Activated T-cell treated with anti-CD3 and anti-CD28 coated beads, Interleukin-2, amount 50 U/mL, for 4 hours (primary cell): Measurements from ENCODE around the gene HADHA. TPM values are rescaled to one million over a fixed set of nuclear protein-coding genes. Genes with fewer than 3 reads are reported as not detected.

Source experiments
- ATAC-seq, 2 donors: fragments of 200-7000 bp; cut with Tn5 transposase; one replicate each; pipeline ENCODE4 v1.10.0; 2021
- DNase-seq: peaks from one replicate; pipeline ENCODE4 v3.0.0-alpha.2; 2020
- H3K27me3 Mint-ChIP-seq: one replicate; pipeline ENCODE4 v1.8.0; 2021; ENCODE audit warnings: low read depth, mixed read lengths
- H3K36me3 Mint-ChIP-seq: one replicate; pipeline ENCODE4 v1.8.0; 2022; ENCODE audit warnings: mixed read lengths; ENCODE audit not compliant: insufficient read depth
- H3K4me1 Mint-ChIP-seq: one replicate; pipeline ENCODE4 v1.8.0; 2021; ENCODE audit warnings: low read depth, mixed read lengths
- H3K4me3 Mint-ChIP-seq: one replicate; pipeline ENCODE4 v1.8.0; 2021; ENCODE audit warnings: mild to moderate bottlenecking, moderate library complexity, mixed read lengths
- H3K9me3 Mint-ChIP-seq: one replicate; pipeline ENCODE4 v1.8.0; 2021; ENCODE audit warnings: mixed read lengths
- total RNA-seq, 3 donors: library from RNA; stranded (reverse); gene quantifications; one replicate each; pipeline ENCODE4 v1.2.1, GENCODE V29; 2021

Gene HADHA
- total RNA-seq, 3 donors from 2014 or later: 85.9 to 94.9 (median 87.7) TPM

- Mint-ChIP-seq H3K27me3 (no peaks in the 10 kb centered on the region), H3K4me3 (no peak overlapping the region), H3K36me3 (peaks cover 56% of the 10 kb centered on the region), H3K9me3 (no peaks in the 10 kb centered on the region), H3K4me1 (peaks cover 2% of the 10 kb centered on the region)
- DNase-seq: no peak
- ATAC-seq: peak; percentile 52 to 58
Observed at GRCh38 chr2:26193578-26194231, 50.7 kb downstream of the HADHA start.

DNA sequence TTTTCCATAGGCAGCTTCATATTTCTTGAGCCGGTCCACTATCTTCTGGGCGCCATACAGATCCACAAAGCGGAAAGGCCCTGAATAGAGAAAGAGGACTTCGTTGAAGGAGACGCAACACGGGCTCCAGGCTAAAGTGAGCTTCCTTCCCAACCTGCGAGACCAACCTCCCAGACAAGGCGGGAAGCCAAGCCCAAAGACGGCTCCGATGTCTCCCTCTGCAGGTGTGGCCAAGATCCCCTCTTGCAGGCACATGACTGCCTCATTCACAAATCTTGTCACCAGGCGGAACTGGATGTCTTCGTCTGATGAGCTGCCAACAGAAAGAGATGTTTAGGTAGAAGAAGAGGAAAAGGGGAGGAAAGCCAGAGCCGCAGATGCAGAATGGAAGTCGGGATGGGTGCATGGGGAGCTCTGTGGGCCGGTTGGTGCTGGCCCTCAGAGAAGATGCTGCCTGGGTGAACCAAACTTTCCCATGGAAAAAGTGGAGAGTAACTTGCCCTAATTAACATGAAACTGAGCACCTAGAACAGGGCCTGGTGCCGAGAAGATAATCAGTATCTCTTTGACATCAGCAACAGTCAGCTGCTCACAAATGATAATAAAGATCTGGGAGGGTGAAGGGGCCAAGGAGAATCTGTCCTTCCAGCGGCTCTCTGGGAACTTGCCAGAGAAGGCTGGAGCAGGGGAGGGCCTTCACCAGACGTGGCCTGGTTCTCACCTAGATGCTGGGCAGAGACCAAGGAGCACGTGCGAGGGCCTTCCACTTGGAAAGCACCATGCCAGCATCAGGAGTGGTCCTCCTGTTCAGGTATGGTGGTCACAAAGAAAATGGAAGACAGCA is 52.9 kb downstream of the HADHA start:
- Mint-ChIP-seq H3K27me3 (no peaks in the 10 kb centered on the region), H3K36me3 (peaks cover 39% of the 10 kb centered on the region), H3K9me3 (no peaks in the 10 kb centered on the region)

GRCh38 chr2:26190369-26190768 is 54.1 kb downstream of the HADHA start:
- Mint-ChIP-seq H3K36me3 (peaks cover 31% of the 10 kb centered on the region), H3K4me3 (no peak overlapping the region), H3K9me3 (no peaks in the 10 kb centered on the region), H3K27me3 (no peaks in the 10 kb centered on the region), H3K4me1 (peaks cover 12% of the 10 kb centered on the region)
- ATAC-seq (no peak), DNase-seq (no peak)

More for the DNA sequence above, 52.9 kb downstream of the HADHA start:
- Mint-ChIP-seq H3K4me3 (no peak overlapping the region), H3K4me1 (peaks cover 4% of the 10 kb centered on the region)
- no peak for ATAC-seq
- no peak for DNase-seq

GRCh38 chr2:26189751-26190150 is 54.7 kb downstream of the HADHA start:
- peaks cover 25% of the 10 kb centered on the region for H3K36me3 Mint-ChIP-seq
- no peaks in the 10 kb centered on the region for H3K9me3 Mint-ChIP-seq
- no peaks in the 10 kb centered on the region for H3K27me3 Mint-ChIP-seq
- DNase-seq (no peak), ATAC-seq (no peak)
- H3K4me3 Mint-ChIP-seq: no peak overlapping the region
- peaks cover 14% of the 10 kb centered on the region for H3K4me1 Mint-ChIP-seq

GRCh38 chr2:26189123-26189522 is 55.3 kb downstream of the HADHA start:
- no peak for DNase-seq
- Mint-ChIP-seq H3K4me3 (no peak overlapping the region), H3K9me3 (no peaks in the 10 kb centered on the region), H3K36me3 (peaks cover 20% of the 10 kb centered on the region), H3K4me1 (peaks cover 14% of the 10 kb centered on the region), H3K27me3 (no peaks in the 10 kb centered on the region)
- ATAC-seq: no peak

GRCh38 chr2:26187537-26188104 is 56.8 kb downstream of the HADHA start:
- no peak for ATAC-seq
- peaks cover 20% of the 10 kb centered on the region for H3K4me1 Mint-ChIP-seq
- H3K27me3 Mint-ChIP-seq: no peaks in the 10 kb centered on the region
- no peak overlapping the region for H3K4me3 Mint-ChIP-seq
- peaks cover 9% of the 10 kb centered on the region for H3K36me3 Mint-ChIP-seq
- DNase-seq: no peak
- no peaks in the 10 kb centered on the region for H3K9me3 Mint-ChIP-seq

DNA sequence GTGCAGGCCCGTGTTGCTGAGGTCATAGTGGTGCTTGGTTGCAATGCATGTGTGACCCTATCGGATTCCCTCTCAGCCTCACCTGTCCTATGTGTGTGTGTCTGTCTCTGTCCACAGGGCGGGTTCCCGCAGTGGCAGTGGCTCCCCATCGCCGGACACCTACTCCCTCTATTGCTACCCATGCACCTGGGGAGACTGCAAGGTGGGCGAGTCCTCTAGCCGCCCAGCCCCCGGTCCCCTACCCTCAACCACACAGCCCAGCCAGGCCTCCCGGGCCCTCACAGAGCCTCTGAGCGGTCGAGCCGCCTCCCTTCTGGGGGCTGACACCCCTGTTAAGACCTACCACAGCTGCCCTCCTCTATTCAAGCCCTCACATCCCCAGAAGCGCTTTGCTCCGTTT is 57.3 kb downstream of the HADHA start:
- peaks cover under 1% of the 10 kb centered on the region for H3K27me3 Mint-ChIP-seq
- H3K4me1 Mint-ChIP-seq: peaks cover 20% of the 10 kb centered on the region
- H3K4me3 Mint-ChIP-seq: peak overlapping the region; percentile 40
- H3K36me3 Mint-ChIP-seq: peaks cover 9% of the 10 kb centered on the region
- no peak for ATAC-seq
- no peak for DNase-seq
- H3K9me3 Mint-ChIP-seq: no peaks in the 10 kb centered on the region

GRCh38 chr2:26185954-26186770 is 58.3 kb downstream of the HADHA start:
- no peak for ATAC-seq
- no peaks in the 10 kb centered on the region for H3K9me3 Mint-ChIP-seq
- no peak for DNase-seq
- H3K4me3 Mint-ChIP-seq: peak overlapping the region; percentile 81
- H3K36me3 Mint-ChIP-seq: peaks cover 4% of the 10 kb centered on the region
- peaks cover 20% of the 10 kb centered on the region for H3K4me1 Mint-ChIP-seq
- peaks cover 6% of the 10 kb centered on the region for H3K27me3 Mint-ChIP-seq

GRCh38 chr2:26185304-26185928 is 59.0 kb downstream of the HADHA start:
- H3K27me3 Mint-ChIP-seq: peaks cover 13% of the 10 kb centered on the region

DNA sequence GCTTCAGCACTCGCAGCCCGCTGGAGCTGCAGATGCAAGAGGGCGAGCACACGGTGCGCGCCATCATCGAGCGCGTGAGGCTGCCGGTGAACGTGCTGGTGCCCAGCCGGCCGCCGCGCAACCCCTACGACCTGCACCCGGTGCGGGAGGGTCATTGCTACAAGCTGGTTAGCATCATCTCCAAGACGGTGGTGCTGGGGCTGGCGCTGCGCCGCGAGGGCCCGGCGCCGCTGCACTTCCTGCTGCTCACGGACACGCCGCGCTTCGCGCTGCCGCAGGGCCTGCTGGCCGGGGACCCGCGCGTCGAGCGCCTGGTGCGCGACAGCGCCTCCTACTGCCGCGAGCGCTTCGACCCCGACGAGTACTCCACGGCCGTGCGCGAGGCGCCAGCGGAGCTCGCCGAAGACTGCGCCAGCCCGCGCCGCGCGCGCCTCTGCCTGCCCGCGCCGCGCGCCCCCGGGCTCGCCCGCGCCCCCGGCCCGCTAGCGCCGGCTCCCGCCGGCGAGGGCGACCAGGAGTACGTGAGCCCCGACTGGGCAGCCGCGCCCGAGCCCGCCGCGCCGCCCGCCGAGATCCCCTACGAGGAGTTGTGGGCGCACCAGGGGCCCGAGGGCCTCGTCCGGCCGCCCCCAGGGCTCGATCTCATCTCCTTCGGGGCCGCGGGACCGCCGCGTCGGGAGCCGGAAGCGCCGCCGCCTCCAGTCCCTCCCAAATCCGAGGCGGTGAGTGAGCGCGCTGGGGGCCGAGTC is 59.7 kb downstream of the HADHA start:
- peaks cover 19% of the 10 kb centered on the region for H3K27me3 Mint-ChIP-seq
- peaks cover 23% of the 10 kb centered on the region for H3K4me1 Mint-ChIP-seq
- ATAC-seq (peak; percentile 96 to 97), DNase-seq (peak; percentile 85)
- H3K9me3 Mint-ChIP-seq: no peaks in the 10 kb centered on the region
- H3K36me3 Mint-ChIP-seq: no peaks in the 10 kb centered on the region
- H3K4me3 Mint-ChIP-seq: peak overlapping the region; percentile 81

More at GRCh38 chr2:26185304-26185928, 59.0 kb downstream of the HADHA start:
- H3K9me3 Mint-ChIP-seq: no peaks in the 10 kb centered on the region
- ATAC-seq (no peak), DNase-seq (no peak)
- H3K36me3 Mint-ChIP-seq: no peaks in the 10 kb centered on the region
- peak overlapping the region; percentile 81 for H3K4me3 Mint-ChIP-seq
- H3K4me1 Mint-ChIP-seq: peaks cover 20% of the 10 kb centered on the region

GRCh38 chr2:26184121-26184520 is 60.3 kb downstream of the HADHA start:
- DNase-seq (no peak), ATAC-seq (no peak)
- Mint-ChIP-seq H3K4me3 (peak overlapping the region; percentile 67), H3K9me3 (no peaks in the 10 kb centered on the region), H3K4me1 (peaks cover 24% of the 10 kb centered on the region), H3K36me3 (no peaks in the 10 kb centered on the region), H3K27me3 (peaks cover 23% of the 10 kb centered on the region)

DNA sequence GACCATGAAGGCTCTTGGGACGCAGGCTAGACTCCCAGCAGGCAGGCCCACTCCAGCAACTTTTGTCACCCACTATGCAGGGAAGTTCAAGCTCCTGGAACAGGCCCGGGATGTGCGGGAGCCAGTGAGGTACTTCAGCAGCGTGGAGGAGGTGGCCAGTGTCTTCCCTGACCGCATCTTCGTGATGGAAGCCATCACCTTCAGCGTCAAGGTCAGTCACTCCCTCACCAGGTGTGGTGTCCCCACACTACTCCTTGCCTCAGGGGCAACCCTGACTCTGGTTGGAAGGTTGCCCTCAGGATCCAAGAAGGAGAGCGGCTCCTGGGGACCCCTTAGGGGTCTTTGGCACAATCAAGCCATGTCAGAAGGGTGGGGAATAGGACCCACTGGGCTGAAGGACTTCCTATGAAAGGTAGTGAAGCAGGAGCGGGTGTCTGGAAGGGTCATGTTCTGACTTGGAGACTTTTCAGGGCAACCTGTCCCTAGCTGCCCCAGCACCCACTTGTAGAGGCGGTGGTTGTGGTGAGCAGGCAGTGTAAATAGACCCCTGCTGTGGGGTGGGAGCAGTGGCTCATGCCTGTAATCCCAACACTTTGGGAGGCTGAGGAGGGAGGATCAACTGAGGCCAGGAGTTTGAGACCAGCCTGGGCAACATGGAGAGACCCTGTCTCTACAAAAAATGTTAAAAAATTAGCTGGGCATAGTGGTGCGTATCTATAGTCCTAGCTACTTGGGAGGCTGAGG is 61.4 kb downstream of the HADHA start:
- H3K4me1 Mint-ChIP-seq: peaks cover 25% of the 10 kb centered on the region
- H3K36me3 Mint-ChIP-seq: no peaks in the 10 kb centered on the region
- DNase-seq (no peak), ATAC-seq (no peak)
- peaks cover 24% of the 10 kb centered on the region for H3K27me3 Mint-ChIP-seq
- peak overlapping the region; percentile 24 for H3K4me3 Mint-ChIP-seq
- no peaks in the 10 kb centered on the region for H3K9me3 Mint-ChIP-seq

GRCh38 chr2:26182441-26182840 is 62.0 kb downstream of the HADHA start:
- ATAC-seq (no peak), DNase-seq (no peak)
- H3K36me3 Mint-ChIP-seq: no peaks in the 10 kb centered on the region
- H3K4me3 Mint-ChIP-seq: no peak overlapping the region
- peaks cover 24% of the 10 kb centered on the region for H3K4me1 Mint-ChIP-seq
- peaks cover 24% of the 10 kb centered on the region for H3K27me3 Mint-ChIP-seq
- H3K9me3 Mint-ChIP-seq: no peaks in the 10 kb centered on the region
